ENCODE measurements around the gene PACRG.

PACRG gene

GRCh38 chr6:163200694-163201093, 472.9 kb downstream of the PACRG start:
- H3K4me3 ChIP-seq = no peak overlapping the region
- H3K4me1 ChIP-seq = no peaks in the 10 kb centered on the region
- H4K20me1 ChIP-seq = no peaks in the 10 kb centered on the region
- H3K9ac ChIP-seq = no peak overlapping the region
- no peak for TF ChIP-seq Cebpa-rat (IDR thresholded peaks at IDR 0.05)
- H3K9me3 ChIP-seq = no peaks in the 10 kb centered on the region
- H3K36me3 ChIP-seq = no peaks in the 10 kb centered on the region
- no peak overlapping the region for H3K27ac ChIP-seq
- no peaks in the 10 kb centered on the region for H3K27me3 ChIP-seq
- H3K4me2 ChIP-seq = no peak overlapping the region

- H3K9me3 ChIP-seq = no peaks in the 10 kb centered on the region
- H4K20me1 ChIP-seq = no peaks in the 10 kb centered on the region
- H3K27me3 ChIP-seq = no peaks in the 10 kb centered on the region
- no peak for TF ChIP-seq Cebpa-rat (IDR thresholded peaks at IDR 0.05)
- H3K9ac ChIP-seq = no peak overlapping the region
- H3K4me1 ChIP-seq = no peaks in the 10 kb centered on the region
- H3K4me2 ChIP-seq = no peak overlapping the region
- no peak overlapping the region for H3K27ac ChIP-seq
- no peaks in the 10 kb centered on the region for H3K36me3 ChIP-seq
- H3K4me3 ChIP-seq = no peak overlapping the region
Observed at GRCh38 chr6:163201855-163202254, 474.1 kb downstream of the PACRG start.

- H4K20me1 ChIP-seq = no peaks in the 10 kb centered on the region
- no peak overlapping the region for H3K4me2 ChIP-seq
- no peaks in the 10 kb centered on the region for H3K36me3 ChIP-seq
- no peak overlapping the region for H3K4me3 ChIP-seq
- no peaks in the 10 kb centered on the region for H3K27me3 ChIP-seq
- no peaks in the 10 kb centered on the region for H3K4me1 ChIP-seq
- TF ChIP-seq Cebpa-rat (IDR thresholded peaks at IDR 0.05) = no peak
- H3K9me3 ChIP-seq = no peaks in the 10 kb centered on the region
- H3K27ac ChIP-seq = no peak overlapping the region
- no peak overlapping the region for H3K9ac ChIP-seq
Observed at GRCh38 chr6:163206196-163206595, 478.4 kb downstream of the PACRG start.

DNA sequence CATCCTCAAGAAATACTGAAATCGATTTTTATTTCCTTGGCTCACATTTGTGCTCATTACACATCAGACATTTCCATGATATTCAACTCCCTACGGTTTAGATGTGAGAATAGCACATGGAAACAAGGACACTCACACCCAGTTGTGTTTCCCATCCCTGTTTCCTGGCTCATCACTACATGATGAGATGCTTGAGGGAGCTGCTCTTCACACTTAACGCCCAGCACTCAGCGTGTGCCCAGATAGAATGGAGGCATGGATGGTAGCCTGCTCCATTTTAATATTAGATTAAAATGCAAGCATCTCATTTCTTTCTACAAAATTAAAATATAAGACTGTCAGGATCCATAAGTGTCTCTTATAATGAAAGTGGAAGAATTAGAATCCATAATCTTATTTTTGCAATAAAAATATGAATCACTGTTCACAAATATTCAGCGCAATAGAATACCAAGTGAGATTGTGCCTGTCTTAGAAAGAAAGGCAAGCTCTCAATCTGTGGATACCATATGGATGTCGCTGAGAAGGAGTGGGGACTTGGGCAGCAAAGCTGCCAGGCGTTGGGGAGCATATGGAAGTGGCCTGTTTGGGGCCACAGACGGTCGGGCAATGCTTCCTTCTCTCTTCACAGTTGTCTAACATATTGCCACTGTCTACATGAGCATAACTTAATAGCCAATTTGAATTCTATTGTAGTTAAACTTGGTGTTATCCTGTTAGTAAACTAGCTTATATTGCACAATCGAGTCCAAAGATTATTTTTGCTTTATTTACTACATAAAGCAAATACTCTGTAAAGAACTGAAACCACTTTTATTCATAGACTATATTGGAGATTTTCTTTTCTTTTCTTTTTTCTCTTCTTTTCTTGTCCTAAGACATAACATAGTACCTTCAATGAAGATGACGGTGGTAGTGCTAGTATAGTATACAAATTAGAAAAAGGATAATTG, 479.9 kb downstream of the PACRG start:
- Histone ChIP-seq H3K4me2 (no peak overlapping the region), H3K4me1 (no peaks in the 10 kb centered on the region), H3K9ac (no peak overlapping the region), H3K27me3 (no peaks in the 10 kb centered on the region), H3K27ac (no peak overlapping the region), H3K4me3 (no peak overlapping the region), H4K20me1 (no peaks in the 10 kb centered on the region), H3K36me3 (no peaks in the 10 kb centered on the region), H3K9me3 (peaks cover 14% of the 10 kb centered on the region)
- TF ChIP-seq Cebpa-rat (IDR thresholded peaks at IDR 0.05) = no peak

DNA sequence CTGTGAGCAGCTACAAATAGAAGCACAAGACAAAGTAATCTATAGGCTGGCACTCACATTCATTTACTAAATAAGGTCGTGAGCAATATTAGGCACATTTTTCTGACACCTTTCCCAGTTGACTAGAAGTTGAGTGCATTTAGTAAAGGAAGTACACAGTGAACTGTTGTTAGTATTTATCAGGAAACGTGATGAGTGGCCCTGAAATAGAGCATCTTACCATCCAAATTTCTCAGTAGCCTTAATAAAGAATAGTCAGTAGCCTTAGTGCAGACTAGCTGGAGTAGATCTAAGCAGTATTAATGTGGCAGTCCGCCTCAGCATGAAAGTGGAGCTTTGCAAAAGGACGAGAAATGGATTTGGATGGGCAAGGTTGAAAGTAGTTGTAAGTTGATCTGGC, 481.2 kb downstream of the PACRG start:
- H3K4me2 ChIP-seq = no peak overlapping the region
- no peaks in the 10 kb centered on the region for H3K4me1 ChIP-seq
- peaks cover 16% of the 10 kb centered on the region for H3K9me3 ChIP-seq
- H3K36me3 ChIP-seq = no peaks in the 10 kb centered on the region
- no peaks in the 10 kb centered on the region for H3K27me3 ChIP-seq
- no peak for TF ChIP-seq Cebpa-rat (IDR thresholded peaks at IDR 0.05)
- H3K9ac ChIP-seq = no peak overlapping the region
- no peaks in the 10 kb centered on the region for H4K20me1 ChIP-seq
- H3K4me3 ChIP-seq = no peak overlapping the region
- no peak overlapping the region for H3K27ac ChIP-seq

DNA sequence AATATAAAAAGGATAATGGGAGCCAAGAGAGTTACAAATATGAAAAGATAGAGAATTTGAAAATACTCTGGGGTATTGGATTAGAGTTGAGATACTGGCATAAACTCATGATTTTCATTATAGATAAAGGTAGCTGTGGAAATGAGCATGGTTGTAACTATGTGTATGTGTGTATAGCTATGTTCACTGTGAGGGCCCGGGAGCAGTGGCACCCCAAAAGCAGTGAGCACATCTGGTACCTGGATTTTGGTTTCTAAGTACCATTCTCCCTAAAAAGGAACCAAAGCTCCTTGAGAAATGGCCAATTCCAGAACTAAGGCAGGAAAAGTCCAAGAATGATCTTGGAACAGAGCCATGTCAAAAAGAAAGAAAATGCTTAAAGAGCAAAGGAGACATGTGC, 484.3 kb downstream of the PACRG start:
- H3K27ac ChIP-seq = no peak overlapping the region
- no peak for TF ChIP-seq Cebpa-rat (IDR thresholded peaks at IDR 0.05)

DNA sequence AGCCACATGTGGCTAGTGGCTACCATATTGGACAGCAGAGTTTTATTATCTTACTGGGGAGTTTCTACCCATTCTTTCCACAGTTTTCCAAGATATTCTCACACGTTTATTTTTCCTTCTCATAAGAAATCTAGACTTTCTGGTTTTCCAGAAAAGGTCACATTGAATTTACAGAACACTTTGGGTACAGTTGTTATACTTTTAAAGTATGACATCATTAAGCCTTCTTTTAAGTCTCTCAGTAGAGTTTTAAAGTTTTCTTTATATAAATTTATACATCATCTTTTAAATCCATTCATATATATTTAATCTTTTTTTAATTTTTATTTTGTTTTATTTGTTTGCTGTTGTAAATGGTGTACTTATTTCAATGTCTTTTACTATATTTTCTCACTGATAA, 486.5 kb downstream of the PACRG start:
- Histone ChIP-seq H3K4me3 (no peak overlapping the region), H3K4me1 (no peaks in the 10 kb centered on the region), H3K27me3 (no peaks in the 10 kb centered on the region), H4K20me1 (no peaks in the 10 kb centered on the region), H3K4me2 (no peak overlapping the region), H3K27ac (no peak overlapping the region), H3K9ac (no peak overlapping the region), H3K36me3 (no peaks in the 10 kb centered on the region), H3K9me3 (peaks cover 16% of the 10 kb centered on the region)
- no peak for TF ChIP-seq Cebpa-rat (IDR thresholded peaks at IDR 0.05)

More for the DNA sequence above, 484.3 kb downstream of the PACRG start:
- H3K36me3 ChIP-seq = no peaks in the 10 kb centered on the region
- H3K4me2 ChIP-seq = no peak overlapping the region
- H4K20me1 ChIP-seq = no peaks in the 10 kb centered on the region
- no peaks in the 10 kb centered on the region for H3K4me1 ChIP-seq
- peaks cover 16% of the 10 kb centered on the region for H3K9me3 ChIP-seq
- H3K4me3 ChIP-seq = no peak overlapping the region
- no peaks in the 10 kb centered on the region for H3K27me3 ChIP-seq
- no peak overlapping the region for H3K9ac ChIP-seq

- Histone ChIP-seq H3K9ac (no peak overlapping the region), H3K4me1 (no peaks in the 10 kb centered on the region), H3K4me2 (no peak overlapping the region), H3K27me3 (no peaks in the 10 kb centered on the region), H3K27ac (no peak overlapping the region), H3K9me3 (no peaks in the 10 kb centered on the region), H3K4me3 (no peak overlapping the region), H3K36me3 (no peaks in the 10 kb centered on the region), H4K20me1 (no peaks in the 10 kb centered on the region)
- no peak for TF ChIP-seq Cebpa-rat (IDR thresholded peaks at IDR 0.05)
Observed at GRCh38 chr6:163218361-163218894, 490.7 kb downstream of the PACRG start.

GRCh38 chr6:163226181-163226835, 498.5 kb downstream of the PACRG start:
- H3K27me3 ChIP-seq = no peaks in the 10 kb centered on the region
- peaks cover 17% of the 10 kb centered on the region for H3K9me3 ChIP-seq
- no peaks in the 10 kb centered on the region for H3K36me3 ChIP-seq
- no peak overlapping the region for H3K4me3 ChIP-seq
- H3K27ac ChIP-seq = no peak overlapping the region
- no peaks in the 10 kb centered on the region for H4K20me1 ChIP-seq
- H3K4me1 ChIP-seq = no peaks in the 10 kb centered on the region
- H3K4me2 ChIP-seq = no peak overlapping the region
- no peak for TF ChIP-seq Cebpa-rat (IDR thresholded peaks at IDR 0.05)
- no peak overlapping the region for H3K9ac ChIP-seq

Data from BLaER1 (cell line).